CD4-positive, alpha-beta T cell treated with Interleukin-6 for 4 hours (primary cell): Measurements from ENCODE around the gene LDAH.
"Not testable (repeated sequence)": the region's sequence is repeated elsewhere in the genome, so short reads cannot be mapped to it uniquely, and the experiment has no call there.

Source experiments
- DNase-seq: peaks from one replicate; pipeline ENCODE4 v3.0.0-alpha.2; 2020; ENCODE audit warnings: mixed read lengths

Gene LDAH

GRCh38 chr2:20822535-20823490 lies at the start of gene LDAH:
Gene LDAH, minus strand, starts transcription at chr2:20823101. Its CDS starts 21,638 bp downstream, at chr2:20801463.
- DNase-seq = peak; percentile 80

GRCh38 chr2:20868377-20868776 lies 45.5 kb upstream of the LDAH start:
- DNase-seq = peak; percentile 26

GRCh38 chr2:20862850-20863249 lies 39.9 kb upstream of the LDAH start:
- no peak for DNase-seq

GRCh38 chr2:20855456-20855855 lies 32.6 kb upstream of the LDAH start:
- DNase-seq = no peak

- DNase-seq = no peak
Measured at GRCh38 chr2:20852670-20853069, 29.8 kb upstream of the LDAH start.

GRCh38 chr2:20852139-20852538 lies 29.2 kb upstream of the LDAH start:
- DNase-seq = no peak

GRCh38 chr2:20844246-20844645 lies 21.3 kb upstream of the LDAH start:
- DNase-seq = no peak

- no peak for DNase-seq
Measured at GRCh38 chr2:20839052-20839451, 16.2 kb upstream of the LDAH start.

GRCh38 chr2:20838016-20838415 lies 15.1 kb upstream of the LDAH start:
- no peak for DNase-seq

GRCh38 chr2:20836521-20836920 lies 13.6 kb upstream of the LDAH start:
- no peak for DNase-seq

- no peak for DNase-seq
Measured at GRCh38 chr2:20834331-20834730, 11.4 kb upstream of the LDAH start.

GRCh38 chr2:20832606-20833005 lies 9.7 kb upstream of the LDAH start:
- no peak for DNase-seq

GRCh38 chr2:20829861-20830260 lies 7.0 kb upstream of the LDAH start:
- DNase-seq = no peak

- DNase-seq = no peak
Measured at GRCh38 chr2:20823917-20824316, 1.0 kb upstream of the LDAH start.

GRCh38 chr2:20818820-20819219 lies 4.1 kb downstream of the LDAH start:
- no peak for DNase-seq

GRCh38 chr2:20815216-20815615 lies 7.7 kb downstream of the LDAH start:
- no peak for DNase-seq

GRCh38 chr2:20812779-20813178 lies 10.1 kb downstream of the LDAH start:
- no peak for DNase-seq

GRCh38 chr2:20806286-20806685 lies 16.6 kb downstream of the LDAH start:
- no peak for DNase-seq

GRCh38 chr2:20803974-20804373 lies 18.9 kb downstream of the LDAH start:
- no peak for DNase-seq

- DNase-seq = no peak
Measured at GRCh38 chr2:20803226-20803682, 19.6 kb downstream of the LDAH start.

- DNase-seq = no peak
Measured at GRCh38 chr2:20797096-20797495, 25.8 kb downstream of the LDAH start.

GRCh38 chr2:20796374-20796791 lies 26.5 kb downstream of the LDAH start:
- DNase-seq = no peak

GRCh38 chr2:20793944-20794343 lies 29.0 kb downstream of the LDAH start:
- DNase-seq = not testable (repeated sequence)

- DNase-seq = peak; percentile 7
Measured at GRCh38 chr2:20781656-20782265, 41.1 kb downstream of the LDAH start.
